D341Med (cell line): Measurements from ENCODE around the gene PNMA3.
"Not testable (repeated sequence)": the region's sequence is repeated elsewhere in the genome, so short reads cannot be mapped to it uniquely, and the experiment has no call there.

ENCODE experiments used
- DNase-seq: peaks from one replicate; pipeline ENCODE4 v3.0.0; 2012; ENCODE audit warnings: low spot score

PNMA3 gene

GRCh38 chrX:153055871-153056749, at the start of gene PNMA3:
Gene PNMA3, plus strand, starts transcription at chrX:153056470. Its CDS starts 586 bp downstream, at chrX:153057056.
- DNase-seq: no peak

GRCh38 chrX:153017174-153017573, 39.1 kb upstream of the PNMA3 start:
- DNase-seq: not testable (repeated sequence)

GRCh38 chrX:153019166-153019565, 37.1 kb upstream of the PNMA3 start:
- DNase-seq: no peak

- not testable (repeated sequence) for DNase-seq
These were observed 29.8 kb upstream of the PNMA3 start for GRCh38 chrX:153026501-153026900.

- not testable (repeated sequence) for DNase-seq
These were observed 27.8 kb upstream of the PNMA3 start for GRCh38 chrX:153028487-153028886.

DNA sequence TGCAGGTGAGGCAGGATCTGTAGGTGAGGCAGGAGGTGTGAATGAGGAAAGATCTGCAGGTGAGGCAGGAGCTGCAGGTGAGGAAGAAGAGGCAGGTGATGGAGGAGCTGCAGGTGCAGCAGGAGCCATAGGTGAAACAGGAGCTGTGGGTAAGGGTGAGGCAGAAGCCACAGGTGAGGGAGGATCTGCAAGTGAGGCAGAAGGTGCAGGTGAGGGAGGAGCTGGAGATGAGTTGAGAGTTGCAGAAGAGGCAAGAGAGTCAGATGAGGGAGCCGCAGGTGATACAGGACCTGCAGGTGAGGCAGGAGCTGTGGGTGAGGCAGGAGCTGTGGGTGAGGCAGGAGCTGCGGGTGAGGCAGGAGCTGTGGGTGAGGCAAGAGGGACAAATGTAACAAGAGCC, 27.1 kb upstream of the PNMA3 start:
- DNase-seq: no peak

GRCh38 chrX:153029875-153030274, 26.4 kb upstream of the PNMA3 start:
- DNase-seq: no peak

DNA sequence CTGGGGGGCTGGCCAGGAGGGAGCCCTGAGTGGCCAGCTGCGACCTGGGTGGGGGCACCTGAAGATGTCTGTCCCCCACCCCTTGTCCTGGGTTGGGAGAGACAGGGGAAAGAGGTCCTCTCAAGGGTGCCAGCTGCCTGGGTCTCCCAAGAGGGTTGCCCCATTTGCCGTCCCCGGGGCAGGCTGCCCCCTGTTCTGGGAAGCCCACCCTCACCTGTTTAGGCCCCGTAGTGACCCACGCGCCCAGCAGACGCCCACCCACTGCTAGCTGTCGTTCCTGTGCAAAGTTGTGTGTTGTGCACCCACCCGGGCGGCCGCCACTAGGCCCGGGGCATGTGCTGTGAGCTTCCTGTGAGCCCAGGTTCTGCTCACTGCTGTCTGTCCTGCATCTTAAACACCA, 25.5 kb upstream of the PNMA3 start:
- DNase-seq: no peak

DNA sequence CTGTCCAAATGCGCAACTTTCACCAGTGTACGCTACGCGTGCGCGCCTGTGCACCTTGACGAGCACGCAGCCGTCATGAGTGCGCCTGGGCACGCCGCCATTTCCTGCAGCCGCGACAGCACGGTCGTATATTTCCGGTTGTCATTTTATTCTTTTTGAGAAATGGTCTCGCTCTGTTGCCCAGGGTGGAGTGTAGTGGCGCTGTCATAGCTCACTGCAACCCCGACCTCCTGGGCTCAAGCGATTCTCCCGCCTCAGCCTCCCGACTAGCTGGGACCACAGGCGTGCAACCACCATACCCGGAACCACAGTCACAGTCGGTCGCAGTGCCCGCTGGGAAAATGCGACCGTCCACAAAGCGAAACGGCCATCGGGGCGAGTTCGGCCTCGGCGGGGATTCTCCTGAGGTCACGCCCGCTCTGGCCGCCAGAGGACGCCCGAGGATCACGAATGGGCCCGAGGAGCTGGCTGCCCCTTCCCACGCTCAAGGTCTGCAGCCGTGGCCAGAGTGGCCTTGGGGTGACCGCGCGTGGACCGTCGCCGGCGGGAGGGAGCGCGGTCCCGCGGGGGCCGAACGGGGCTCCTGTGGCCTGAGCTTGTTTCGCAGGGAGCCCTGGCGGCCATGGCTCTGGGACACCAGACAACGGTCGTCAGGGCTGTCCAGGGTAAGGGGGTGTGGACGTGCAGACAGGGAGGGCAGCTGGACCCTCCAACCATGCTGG, 23.7 kb upstream of the PNMA3 start:
- DNase-seq: peak; percentile 81

DNA sequence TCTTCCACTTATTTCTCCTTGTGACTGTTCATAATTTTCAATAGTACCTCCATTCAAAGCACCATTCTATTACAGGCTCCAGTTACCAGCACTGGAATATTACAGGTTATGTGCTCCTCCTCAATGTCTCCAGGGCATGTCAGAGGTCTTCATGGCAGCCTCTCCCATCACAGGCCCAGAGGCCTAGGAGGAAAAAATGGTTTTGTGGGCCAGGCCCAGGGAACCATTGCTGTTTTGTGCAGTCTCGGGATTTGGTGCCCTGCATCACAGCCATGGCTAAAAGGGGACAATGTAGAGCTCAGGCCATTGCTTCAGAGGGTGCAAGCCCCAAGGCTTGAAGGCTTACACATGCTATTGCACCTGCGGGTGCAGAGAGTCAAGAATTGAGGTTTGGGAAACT, 7.2 kb upstream of the PNMA3 start:
- DNase-seq: no peak

- no peak for DNase-seq
These were observed 3.7 kb upstream of the PNMA3 start for GRCh38 chrX:153052534-153052933.

DNA sequence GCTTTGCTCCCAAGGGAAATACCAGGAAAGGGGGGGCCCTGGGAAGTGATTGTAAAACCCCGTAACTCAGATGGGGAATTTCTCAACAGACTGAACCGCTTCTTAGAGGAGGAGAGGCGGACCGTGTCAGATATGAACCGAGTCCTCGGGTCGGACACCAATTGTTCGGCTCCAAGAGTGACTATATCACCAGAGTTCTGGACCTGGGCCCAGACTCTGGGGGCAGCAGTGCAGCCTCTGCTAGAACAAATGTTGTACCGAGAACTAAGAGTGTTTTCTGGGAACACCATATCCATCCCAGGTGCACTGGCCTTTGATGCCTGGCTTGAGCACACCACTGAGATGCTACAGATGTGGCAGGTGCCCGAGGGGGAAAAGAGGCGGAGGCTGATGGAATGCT, 1.0 kb downstream of the PNMA3 start:
- no peak for DNase-seq

DNA sequence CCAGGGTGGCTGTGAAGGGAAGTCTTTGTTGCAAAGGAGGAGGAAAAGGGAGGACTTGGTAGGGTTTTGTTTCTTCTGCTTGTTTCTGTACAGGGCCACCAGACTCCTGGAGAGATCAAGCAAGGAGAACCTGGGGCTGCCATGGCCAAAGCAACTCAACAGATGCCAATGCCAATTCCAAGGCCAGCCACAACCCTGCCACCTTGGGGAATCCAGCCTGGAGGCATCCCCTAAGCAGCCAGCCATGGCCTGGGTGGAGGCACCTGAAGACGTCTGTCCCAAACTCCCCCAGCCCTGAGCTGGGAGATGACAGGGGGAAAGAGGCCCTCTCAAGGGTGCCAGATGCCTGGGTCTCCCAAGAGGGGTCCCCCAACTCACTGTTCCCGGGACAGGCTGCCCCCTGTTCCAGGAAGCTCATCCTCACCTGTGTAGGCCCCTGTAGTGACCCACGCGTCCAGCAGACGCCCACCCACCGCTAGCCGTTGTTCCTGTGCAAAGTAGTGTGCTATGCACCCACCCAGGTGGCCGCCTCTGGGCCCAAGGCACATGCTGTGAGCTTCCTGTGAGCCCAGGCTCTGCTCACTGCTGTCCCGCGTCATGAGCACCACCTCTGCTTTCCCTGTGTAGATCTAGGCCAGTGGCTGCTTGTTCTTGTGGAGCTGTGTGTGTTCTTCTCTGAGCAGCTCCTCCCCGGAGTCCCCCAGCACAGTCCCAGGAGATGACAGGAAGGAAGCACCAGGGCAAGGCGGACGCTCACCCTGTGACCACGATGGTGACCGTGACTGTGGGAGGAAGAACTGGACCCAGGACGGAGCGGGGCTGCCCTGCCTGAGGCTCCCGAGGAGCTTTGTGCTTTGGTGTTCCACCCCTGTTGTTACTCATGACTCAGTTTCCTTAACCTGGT, 3.2 kb downstream of the PNMA3 start:
- no peak for DNase-seq

DNA sequence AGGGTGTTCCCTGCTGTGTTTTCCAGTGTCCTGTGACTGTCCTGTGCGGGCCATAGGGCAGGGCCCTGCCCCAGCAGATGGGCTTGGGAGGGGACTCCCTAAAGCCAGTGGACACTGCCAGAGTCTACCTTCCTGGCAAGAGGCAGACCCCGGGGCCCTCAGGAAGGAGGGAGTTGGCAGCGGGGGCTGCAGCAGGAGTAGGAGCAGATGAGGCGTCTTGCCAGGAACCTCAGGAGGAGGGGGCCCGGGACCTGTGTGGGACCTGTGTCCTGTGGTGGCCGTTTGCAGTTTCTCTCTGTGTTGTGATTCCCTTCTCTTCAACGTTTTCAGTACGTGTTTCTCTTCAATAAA, 3.8 kb downstream of the PNMA3 start:
- no peak for DNase-seq

DNA sequence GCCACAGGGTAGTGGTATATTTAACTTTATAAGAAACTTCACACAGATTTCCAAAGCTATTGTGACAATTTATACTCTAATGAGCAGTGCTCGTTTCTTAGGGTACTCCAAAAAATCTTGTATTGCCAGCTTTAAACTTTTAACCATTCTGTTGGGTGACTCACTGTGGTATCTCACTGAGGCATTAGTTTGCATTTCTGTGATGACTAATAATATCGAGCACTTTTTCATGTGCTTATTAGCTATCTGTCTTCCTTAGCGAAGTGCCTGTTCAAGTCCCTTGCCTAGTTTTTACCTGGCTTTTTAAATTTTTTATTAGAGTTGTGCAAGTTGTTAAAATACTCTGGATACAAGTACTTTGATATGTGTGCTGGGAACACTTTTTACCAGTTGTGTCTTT, 5.5 kb downstream of the PNMA3 start:
- no peak for DNase-seq

- DNase-seq: no peak
These were observed 7.0 kb downstream of the PNMA3 start for GRCh38 chrX:153063315-153063714.

DNA sequence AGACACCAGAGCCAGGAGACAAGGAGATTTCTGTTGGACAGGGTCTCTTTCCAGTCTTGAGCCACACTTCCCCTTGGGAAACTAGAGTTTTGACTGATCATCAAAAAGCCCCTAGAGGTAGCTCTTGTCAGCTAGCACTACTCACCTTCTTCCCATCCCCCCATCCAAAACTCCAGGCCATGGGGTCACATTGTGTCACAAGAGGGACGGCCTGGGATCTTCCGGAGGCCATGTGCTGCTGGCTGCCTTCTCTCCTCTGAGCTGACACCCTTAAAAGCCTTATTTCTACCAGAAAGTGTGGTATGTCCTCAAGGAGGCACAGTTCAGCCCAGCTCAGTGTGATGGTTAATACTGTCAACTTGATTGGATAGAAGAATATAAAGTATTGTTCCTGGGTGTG, 7.8 kb downstream of the PNMA3 start:
- no peak for DNase-seq

GRCh38 chrX:153065389-153065788, 9.1 kb downstream of the PNMA3 start:
- no peak for DNase-seq

- not testable (repeated sequence) for DNase-seq
These were observed 10.1 kb downstream of the PNMA3 start for GRCh38 chrX:153066402-153066801.

DNA sequence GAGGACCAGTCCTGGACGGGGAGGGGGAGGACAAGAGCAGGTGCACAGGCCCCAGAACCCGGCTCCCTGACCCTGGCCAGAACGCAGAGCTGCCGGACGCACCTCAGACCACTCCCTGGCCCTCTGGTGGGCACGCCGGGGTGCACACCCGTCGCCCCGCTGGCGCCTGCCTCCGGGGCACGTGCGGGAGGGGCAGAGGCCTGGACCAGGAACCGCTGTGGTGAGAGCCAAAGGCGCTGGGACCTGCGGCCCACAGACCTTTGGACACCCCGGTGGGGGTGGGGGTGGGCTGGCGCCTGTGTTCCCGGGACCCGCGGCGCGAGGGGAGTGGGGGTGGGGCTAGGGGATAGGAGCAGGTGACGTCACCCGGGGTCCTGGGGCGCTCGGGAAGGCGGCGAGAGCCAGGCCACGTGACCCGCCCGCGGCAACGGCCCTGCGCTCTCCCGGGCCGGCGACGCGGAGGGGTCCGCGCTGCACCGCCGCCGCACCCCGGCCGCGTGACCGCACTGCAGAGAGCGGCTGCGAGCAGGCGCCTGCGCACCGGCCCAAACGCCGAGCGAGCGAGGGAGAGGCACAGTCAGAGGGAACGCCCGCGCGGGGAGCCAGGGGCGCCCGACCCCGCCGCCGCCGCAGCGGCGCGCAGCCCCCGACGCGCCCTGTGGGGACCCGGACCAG, 15.8 kb downstream of the PNMA3 start, which contains the start of gene PNMA6A:
PNMA6A (plus strand) TSS at position 546 of the 675 bp plus-strand sequence. CDS start 609 bp downstream, outside the sequence.
- not testable (repeated sequence) for DNase-seq

DNA sequence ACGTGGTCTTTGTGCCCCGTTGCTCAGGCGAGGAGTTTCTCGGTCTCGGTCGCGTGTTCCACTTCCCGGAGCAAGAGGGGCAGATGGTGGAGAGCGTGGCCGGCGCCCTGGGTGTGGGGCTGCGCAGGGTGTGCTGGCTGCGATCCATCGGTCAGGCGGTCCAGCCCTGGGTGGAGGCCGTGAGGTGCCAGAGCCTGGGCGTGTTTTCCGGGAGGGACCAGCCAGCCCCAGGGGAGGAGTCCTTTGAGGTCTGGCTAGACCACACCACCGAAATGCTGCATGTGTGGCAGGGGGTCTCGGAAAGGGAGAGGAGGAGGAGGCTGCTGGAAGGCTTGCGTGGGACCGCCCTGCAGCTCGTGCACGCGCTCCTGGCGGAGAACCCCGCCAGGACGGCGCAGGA, 17.1 kb downstream of the PNMA3 start:
- not testable (repeated sequence) for DNase-seq
